Right hindlimb (tissue), 1 donor: ENCODE measurements around the gene MPPED2.

ENCODE experiments used
- DNase-seq: peaks from one replicate; pipeline ENCODE4 v3.0.0-alpha.2; 2018

The MPPED2 gene, protein sequence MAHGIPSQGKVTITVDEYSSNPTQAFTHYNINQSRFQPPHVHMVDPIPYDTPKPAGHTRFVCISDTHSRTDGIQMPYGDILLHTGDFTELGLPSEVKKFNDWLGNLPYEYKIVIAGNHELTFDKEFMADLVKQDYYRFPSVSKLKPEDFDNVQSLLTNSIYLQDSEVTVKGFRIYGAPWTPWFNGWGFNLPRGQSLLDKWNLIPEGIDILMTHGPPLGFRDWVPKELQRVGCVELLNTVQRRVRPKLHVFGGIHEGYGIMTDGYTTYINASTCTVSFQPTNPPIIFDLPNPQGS

DNA sequence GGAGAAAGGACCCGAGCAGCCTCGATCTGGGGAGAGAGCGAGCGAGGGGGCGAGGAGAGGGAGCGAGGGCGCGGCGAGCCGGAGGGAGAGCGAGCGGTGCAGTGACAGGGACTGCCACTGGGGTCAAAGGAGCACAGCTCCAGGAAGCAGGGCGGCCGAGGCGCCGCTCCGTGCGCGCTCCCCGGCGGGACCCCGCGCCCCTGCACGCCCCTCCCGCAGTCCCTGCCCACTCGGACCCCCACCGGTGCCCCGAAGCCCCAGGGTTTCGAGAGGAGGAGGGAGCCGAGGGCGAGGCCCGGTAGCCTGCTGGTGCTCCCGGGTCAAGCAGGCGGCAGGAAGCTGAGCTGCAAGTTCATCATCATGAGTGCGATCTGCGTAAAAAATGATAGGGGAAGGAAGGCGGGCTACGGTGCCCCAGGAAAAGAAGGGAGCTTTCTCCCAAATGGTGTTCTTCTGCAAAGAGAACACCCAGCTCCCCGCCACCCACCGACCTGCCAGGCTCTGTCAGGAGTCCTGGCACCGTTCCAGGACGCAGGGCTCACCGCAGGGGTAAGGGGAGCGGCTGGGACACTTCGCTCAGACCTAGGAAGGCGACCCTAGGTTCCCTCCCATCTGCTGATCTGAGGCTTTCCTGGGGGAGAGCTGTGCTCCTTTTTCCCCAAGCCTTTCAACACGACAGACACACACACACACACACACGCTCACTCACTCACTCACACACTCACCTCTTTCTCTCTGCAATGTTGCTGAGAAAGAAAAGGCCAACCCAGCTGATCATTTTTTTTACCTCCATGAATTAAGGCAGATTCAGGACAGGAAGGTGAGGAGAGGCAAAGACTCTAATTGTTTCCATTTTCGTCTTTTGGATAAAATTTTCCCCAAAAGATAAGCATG is at the start of gene MPPED2:
TSS of gene MPPED2 (minus strand) at position 103 of the 894 bp plus-strand sequence. CDS start 5,980 bp downstream, outside the sequence.
- peak; percentile 73 for DNase-seq

DNA sequence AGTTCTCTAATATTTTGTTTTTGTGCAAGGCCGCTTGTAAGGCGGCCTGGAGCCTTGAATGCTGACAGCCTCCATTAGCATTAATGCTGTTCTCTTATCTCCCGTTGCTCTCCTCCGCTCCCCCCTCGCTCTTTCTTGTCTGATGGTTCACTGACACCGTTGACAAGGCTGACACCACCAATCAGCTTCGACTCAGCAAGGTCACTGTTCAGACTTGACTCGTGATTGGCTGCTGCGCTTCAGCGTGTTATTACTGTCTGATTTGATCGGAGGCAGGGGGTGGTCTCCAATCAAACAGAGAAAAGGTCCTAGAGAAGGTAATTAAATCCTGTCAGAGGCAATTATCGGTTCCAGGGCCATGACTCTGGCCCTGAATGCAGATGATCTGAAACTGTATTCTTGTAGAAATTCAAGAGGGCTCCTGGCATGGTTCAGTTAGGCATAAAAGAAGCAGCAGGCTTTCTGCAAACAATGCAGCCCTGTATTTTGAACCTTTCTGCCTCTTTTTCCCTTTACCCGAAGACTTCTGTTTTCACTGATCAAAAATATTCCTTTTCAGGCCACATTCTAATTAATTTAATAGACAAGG is 49.3 kb upstream of the MPPED2 start:
- peak; percentile 50 for DNase-seq

DNA sequence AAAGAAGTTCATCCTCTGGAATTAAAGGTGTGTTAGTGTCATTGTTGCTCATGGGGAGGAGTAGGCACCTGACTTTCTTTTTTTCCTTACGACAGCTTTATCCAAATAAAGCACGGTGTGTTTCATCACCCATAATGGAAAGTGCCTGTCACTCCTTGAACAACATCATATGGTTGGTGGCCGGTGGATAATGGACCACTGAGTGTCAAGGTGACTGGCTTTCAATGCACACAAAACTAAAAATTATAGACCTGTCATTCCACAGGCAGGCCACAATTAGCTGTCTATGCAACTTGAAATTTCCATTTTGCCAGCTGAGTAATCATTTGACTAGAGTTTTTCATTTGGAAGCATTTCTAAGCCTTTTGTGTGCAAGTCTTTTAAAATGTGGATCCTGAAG is 45.0 kb upstream of the MPPED2 start:
- DNase-seq: no peak

DNA sequence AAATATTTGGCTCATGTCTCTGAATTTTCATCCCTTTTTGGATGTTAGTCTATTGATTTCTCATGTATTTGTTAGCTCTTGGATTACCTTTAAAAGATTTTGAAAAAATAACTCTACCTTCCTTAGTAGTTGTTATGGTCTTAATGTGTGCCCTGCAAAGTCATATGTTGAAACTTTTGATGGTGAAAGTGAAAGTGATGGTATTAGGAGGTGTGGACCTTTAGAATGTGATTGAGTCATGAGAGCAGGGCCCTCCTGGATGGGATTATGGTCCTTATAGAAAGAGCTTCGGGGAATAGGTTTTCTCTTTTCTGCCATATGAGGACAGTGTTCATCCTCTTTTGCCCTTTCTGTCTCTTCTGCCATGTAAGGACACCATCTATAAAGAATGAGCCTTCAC is 33.6 kb upstream of the MPPED2 start:
- DNase-seq: no peak

DNA sequence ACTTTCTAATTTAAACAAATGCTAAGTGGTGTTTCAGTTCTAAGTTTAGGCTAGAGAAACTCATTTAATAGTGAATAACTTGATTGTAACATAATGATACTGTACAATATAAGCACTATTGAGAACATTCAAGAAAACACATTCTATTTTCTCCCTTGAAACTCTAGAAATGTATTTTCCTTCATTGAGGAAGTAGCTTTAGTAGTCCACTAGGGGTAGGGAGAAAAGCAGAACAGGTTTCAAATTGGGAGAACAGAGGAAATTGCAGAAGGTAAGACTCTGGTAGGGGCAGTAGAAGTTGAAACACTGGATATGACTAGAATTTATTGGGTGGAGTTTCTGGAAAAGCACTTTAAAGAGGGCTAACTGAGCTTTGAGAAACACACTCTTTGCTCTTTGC is 31.6 kb upstream of the MPPED2 start:
- no peak for DNase-seq

DNA sequence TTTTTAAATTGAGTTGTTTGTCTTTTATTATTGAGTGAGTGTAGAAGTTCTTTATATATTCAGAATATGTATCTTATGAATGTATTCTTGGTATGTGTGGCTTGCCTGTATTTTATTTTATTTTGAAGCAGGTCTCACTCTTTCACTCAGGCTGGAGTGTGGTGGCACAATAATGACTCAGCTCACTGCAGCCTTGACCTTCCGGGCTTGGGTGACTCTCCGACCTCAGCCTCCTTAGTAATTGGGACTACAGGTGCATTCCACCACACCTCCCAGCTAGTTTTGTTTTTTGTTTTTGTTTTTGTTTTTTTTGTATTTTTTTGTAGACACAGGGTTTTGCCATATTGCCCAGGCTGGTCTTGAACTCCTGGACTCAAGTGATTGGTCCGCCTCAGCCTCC is 24.5 kb upstream of the MPPED2 start:
- DNase-seq: no peak

DNA sequence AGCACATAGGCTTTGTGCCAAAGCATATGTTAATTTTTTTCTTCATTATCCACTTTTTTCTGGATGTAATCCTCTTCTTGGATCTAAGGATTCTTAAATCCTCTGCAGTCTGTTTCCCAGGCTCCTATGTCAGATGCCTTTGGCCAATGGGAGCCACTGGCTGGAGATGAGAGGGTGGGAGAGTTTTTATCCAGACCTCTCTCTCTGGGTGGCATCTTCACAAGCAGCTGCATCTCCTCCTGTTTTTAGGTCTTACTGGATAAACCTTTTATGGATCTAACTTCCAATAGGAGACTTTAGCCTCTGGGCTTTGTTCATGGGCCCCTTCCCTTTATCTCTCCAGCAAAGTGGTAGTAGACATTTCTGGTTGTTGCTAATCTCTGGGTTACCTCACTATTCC is 22.4 kb upstream of the MPPED2 start:
- DNase-seq: no peak

DNA sequence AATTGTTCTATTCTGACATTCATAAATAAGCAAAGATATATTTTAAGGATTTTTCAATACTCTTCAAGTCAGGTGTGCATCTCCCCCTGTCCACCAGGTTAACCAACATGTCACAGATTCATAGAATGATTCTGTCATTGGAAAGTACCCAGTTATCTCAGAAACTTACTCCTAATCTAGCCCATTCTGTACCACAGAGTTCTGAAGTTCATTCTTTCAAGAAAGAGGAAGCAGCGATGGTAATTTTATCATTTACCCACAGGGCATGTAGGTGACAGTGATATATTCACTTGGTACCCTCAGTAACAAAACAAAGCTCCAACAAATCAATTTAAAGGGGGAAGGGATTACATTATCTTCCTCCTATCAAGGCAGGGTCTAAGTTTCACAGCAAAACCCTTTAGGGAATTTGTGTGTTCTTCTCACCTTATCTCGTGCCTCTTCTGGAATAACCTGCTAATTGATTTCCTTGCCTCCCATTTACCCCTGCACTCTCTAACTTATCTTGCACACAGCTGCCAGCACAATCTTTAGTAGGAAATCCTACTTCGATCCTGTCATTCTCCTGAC is 19.0 kb upstream of the MPPED2 start:
- no peak for DNase-seq

DNA sequence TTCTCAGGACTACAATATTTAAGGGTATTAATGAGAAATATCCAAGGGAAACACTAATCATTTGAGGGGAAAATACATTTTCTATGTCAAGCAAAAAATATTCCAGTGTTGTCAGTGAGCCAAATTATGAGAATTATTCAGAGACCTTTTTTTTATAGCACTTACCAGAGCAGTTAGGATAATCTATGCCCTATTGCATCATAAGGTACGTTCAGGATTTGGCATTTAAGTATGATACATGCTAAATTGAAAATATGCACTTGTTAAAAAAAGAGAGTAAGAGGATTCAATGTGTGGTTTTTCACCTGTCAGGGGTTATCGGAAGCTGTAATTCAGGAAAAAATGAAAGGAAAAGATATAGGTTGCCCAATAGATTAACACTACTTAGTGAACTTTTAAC is 17.2 kb upstream of the MPPED2 start:
- no peak for DNase-seq

DNA sequence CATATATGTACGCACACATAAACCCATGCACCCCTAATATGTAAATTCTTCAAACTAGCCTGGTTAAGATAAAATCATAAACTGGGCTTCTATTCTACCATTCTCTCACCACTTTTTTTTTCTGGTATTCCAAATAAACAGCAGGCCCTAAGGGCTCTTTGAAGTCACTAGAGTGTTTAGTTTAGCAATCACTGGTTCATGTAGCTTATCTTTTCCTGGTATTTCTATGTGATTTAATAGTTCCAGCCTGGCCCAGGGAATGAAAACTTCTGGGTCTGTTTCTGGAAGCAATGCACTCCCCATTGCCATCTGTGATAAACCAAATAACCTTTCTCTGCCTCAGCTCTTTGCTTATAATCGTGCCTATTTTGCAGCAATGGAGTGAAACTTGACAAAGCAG is 10.7 kb upstream of the MPPED2 start:
- no peak for DNase-seq

DNA sequence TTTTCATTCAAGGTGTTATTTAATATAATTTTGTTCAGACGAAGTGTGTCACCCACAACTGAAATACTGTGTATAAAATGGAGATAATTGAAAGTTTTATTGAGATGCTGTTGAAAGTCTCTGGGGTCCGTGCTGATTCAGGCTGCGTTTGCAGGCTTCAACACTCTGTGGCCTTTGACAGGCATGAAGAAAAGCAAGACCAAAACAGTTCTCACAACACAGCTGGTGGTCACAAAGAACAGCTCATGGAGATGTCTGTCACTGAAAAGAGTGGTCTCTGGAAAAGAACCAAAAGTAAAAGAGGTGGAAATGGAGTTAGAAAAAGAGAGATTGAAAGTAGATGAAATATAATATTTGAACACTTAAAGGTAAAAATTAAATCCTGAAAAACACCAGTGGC is 9.8 kb upstream of the MPPED2 start:
- DNase-seq: no peak

DNA sequence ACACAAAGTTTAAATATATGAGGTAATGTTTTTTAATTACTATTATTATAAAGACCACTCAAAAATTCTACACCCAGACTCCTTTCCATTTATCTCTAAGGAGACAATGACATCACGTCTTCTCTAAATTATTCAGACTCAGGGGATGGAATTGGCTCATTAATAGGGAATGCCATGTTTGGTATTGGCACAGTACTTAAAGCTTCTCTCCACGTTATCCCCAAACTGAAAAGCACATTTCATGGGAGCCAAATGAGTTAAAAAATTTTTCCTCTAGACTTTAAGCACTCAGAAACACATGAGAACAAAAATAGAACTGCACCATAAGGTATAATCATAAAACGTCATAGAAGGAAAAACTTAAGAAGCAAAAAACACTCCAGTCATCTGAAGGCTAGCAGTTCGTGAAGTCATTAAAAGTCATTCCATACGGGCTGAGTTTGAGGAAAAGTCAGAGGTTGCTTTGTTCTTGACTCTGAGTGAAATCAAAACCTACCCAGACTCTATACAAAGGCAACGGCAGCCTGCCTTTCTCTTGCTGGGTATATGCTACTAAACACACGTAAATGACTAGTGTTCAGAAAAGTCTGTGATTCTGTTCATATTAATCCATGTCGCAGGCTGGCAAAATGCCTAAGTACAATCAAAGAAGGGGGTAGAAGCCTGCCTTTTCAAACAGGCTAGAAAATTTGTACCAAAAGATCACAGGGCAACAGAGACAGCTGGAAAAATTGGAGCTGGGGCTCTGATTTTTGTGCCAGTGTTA is 8.7 kb upstream of the MPPED2 start:
- peak; percentile 68 for DNase-seq

DNA sequence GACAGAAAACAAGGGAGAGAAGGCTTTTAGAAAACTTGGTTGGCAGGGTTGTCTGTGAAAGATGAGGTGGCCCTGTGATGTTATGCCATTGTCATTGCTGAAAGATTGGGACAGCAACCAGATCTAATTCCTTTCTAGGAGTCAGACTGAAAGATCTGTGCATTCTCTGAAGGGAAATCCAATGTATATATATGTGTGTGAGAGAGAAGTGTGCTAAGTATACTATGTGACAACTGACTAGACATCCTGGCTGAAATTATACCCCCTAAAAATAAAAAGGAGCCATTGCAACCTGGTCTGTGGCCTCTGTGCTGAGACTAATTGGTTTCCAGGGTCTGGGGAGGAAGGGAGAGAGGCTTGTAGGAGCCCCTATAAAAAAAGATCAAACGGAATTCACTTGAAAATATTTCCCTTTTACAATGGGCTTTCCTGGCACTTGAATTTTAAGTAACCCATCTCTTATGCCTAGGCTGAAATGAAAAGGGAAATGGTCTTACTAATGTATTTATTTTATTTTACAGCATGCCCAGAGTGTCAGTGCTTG is 1.2 kb upstream of the MPPED2 start:
- no peak for DNase-seq

DNA sequence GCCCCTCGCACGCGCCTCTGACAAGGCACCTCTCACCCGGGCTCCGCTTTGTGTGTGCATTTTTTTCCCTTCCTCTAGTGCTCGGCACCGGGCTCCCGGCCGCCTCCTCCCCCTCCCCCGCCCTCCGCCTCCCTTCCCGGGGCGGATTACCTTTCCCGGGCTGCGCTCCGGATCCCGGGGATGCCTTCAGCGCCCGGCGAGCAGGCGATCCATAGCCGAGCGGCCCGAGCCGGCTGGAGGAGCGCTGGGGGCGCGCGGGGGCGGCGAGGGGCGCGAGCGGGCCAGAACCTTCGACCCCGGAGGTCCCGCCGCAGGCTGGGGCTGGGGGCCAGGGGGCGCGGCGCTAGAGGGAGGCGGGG is 282 bp downstream of the MPPED2 start:
- peak; percentile 77 for DNase-seq

DNA sequence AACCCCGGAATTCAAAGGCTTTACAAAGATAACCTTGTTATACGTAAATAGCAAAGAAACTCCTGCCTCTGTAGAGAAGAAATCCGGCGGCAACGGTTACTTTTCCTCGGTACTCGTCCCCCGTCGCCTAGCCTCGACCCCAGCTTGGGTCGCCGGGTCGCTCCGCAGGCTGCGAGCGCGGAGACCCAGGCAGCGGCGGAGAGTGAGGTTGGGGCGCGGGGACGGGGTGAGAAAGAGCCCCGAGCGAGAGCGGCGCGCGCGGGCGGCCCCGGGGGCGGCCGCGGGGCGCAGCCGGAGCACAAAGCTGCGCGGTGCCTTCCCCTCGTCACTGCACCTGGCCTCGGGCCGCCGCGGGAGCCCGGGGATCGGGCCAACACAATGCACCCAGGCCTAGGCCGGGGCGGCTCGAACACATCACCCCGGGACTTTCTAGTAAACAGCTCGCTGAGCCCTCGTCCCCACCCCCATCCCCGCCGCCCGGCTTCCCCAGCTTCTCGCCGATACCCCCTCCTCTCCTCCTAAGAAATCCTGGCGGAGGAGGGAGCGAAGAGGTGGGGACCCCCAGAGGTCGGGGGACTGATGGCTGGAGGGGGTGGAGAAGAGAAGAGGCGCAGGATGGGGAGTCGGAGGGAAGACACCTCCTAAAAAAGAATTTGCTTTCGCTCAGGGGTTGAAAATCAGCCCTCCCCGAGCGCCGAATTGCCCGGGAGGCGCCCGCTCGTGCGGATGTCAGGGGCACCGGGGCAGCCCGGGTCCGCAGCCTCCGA is 845 bp downstream of the MPPED2 start:
- DNase-seq: peak; percentile 73

DNA sequence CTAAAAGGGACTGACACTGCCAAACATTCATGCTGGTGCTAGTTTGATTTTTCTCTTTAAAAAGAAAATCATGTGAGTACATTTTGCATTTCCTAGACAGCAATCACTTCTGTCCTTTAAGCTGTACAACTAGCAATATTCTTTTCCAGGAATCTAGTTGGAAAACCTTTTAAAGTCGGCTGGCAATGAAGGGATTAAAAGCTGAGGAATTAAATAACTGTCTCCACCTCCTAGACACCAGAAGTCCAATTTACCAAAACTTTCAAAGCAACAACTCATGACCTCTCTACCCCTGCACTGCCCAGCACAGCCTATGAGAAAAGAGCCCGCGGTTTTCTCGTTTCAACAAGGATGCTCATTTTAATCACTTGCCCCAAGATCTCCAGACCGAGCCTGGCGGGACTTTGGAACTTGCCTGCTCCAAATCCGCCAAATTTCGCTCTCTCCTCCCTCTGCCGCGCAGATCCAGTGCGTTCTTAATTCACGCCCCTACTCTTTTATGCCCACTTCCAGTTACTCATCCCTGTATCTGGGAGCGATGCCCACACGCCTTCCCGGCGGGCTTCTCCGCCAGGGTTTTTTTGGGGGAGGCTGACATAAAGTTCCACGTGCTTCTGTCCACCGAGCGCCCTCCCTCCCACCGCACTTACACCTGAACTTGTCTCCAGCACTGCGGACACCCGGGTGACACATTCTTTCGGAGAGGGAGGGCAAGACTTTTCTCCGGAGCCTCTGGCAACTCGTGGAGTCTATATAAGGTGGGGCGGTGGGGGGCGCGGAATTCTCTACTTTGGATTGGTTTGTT is 2.5 kb downstream of the MPPED2 start:
- peak; percentile 82 for DNase-seq

DNA sequence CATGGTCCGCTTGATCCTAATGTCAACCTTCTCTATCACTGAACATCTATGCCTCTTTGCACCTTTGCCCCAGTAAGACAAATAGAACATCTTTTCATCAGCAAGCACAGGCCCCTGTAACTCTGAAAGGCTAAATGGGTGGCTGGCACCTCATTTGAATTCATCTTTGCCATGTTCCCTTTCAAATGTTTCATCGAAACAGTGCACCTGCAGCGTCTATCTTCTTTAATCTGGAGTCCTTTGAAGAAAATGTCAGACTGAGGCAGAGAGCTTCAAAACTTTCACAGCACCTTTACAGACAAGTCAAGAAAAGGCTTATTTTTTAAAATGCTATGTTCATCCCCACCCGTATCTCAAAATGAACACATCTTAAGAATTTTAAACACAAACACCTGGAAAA is 3.4 kb downstream of the MPPED2 start:
- no peak for DNase-seq

DNA sequence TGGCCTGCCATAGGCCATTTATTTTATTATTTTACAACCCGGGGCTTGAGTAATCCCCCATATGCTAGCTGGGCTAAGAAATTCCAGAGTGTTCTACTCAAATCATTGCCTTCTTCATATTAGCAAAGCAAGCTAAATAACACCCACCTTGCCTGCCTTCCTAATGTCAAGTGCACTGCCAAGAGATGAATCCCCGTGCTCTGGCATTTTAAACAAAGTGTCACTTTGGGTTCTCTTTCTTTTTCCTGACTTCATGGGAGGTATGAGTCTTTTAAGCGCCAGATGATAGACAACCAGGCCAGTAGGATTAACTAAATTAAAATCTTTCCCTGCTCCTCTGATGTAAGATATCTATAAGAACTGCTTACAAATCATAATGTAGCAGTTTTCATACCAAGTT is 4.5 kb downstream of the MPPED2 start:
- no peak for DNase-seq

DNA sequence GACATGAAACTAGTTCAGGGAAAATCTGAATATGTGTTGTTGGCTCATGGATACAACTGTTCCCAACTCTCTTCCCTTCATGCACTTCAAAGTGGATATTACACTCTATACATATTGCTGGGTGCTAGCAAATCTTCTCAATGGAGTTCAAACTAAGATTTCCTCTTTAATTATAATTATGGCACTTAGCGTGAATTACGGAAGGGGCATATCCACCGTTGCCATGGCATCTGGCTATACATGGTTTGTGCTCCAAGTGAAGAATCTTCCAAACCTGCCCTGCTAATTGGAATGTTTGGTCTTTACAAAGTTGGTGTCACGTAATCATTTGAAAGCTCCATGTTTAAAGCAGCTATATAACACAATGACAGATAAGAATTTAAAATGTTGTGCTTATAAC is 5.6 kb downstream of the MPPED2 start:
- DNase-seq: no peak

DNA sequence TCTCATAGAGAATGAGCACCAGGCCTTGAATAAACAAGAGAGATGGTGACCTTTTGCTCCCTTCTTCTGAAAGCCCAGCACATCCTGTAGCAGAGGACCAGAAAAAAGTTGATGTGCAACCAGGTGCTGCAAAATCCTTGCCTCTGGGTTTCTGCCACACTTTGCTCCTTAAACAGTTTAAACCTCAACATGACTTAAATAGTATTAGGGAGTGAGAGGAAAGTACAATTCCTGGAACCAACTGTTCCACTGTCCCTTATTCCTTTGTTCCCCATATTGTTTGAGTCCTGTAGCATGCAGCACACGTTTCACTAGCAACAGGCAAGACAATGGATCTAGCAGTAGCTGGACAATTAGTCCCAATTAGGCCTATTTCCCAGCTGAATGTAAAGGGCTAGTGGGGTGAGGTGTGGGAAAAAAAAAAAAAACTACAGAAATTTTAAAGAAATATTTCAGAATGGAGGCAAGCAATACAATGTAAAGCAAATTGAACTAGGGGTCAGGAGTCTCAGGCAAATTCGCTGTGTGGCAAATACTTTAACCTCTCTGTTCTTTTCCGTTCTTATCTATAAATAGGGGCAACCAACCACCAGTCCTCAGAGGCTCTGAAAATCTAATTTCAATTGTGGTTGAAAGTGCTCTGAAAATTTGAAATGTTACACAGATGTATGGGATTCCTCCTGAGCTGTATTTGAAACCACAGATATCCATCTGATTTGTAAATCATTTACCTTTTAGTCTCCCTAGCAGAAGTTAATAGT is 6.6 kb downstream of the MPPED2 start:
- no peak for DNase-seq
